Lower leg skin (tissue), 4 donors: ENCODE data around the gene TTC39C. TPM values are rescaled to one million over a fixed set of nuclear protein-coding genes. Genes with fewer than 3 reads are reported as not detected.

Source experiments
- DNase-seq, 2 donors: peaks; one replicate each; pipeline ENCODE4 v3.0.0-alpha.2; 2019; ENCODE audit warnings: low spot score in 2 of 2
- H3K4me3 ChIP-seq: fragments of 200-600 bp; sonication (generic); 2 replicates; pipeline ENCODE4 v1.5.1; 2017; ENCODE audit warnings: mild to moderate bottlenecking, low read depth; ENCODE audit not compliant: poor library complexity, severe bottlenecking
- POLR2A ChIP-seq, 2 donors: fragments of 450-650 bp; IDR thresholded peaks; one replicate each; pipeline ENCODE4 v1.6.1; 2016 to 2017; ENCODE audit warnings: antibody characterized with exemption in 2 of 2, mild to moderate bottlenecking in 1 of 2, moderate library complexity in 1 of 2
- WGBS, 2 donors: methylation state at CpG; one replicate each; pipeline ENCODE4 v1.1.5; 2018; 5-methylcytosine and 5-hydroxymethylcytosine counted together
- intact Hi-C: fragments of 100-400 bp; cut with DNase I; formaldehyde crosslinking; loops from one replicate; pipeline ENCODE4 v1.15.0; 2023; ENCODE audit warnings: low total_unique reads
- total RNA-seq, 4 donors: library from RNA; depleted of rRNA; stranded (reverse); fragments of >200 nt; gene quantifications; one replicate each; pipeline ENCODE4 v1.1.0, GENCODE V29; 2016
- TF ChIP-seq, protein P1 (sequence below), 3 donors: fragments of 450-650 bp; IDR thresholded peaks; one replicate each; pipeline ENCODE4 v1.5.1; 2016; ENCODE audit warnings: antibody characterized with exemption in 3 of 3, mild to moderate bottlenecking in 3 of 3, moderate library complexity in 2 of 3

Gene TTC39C
- total RNA-seq, 4 donors from 2014 or later, result 66.6 to 96.7 (median 82.1) TPM

DNA sequence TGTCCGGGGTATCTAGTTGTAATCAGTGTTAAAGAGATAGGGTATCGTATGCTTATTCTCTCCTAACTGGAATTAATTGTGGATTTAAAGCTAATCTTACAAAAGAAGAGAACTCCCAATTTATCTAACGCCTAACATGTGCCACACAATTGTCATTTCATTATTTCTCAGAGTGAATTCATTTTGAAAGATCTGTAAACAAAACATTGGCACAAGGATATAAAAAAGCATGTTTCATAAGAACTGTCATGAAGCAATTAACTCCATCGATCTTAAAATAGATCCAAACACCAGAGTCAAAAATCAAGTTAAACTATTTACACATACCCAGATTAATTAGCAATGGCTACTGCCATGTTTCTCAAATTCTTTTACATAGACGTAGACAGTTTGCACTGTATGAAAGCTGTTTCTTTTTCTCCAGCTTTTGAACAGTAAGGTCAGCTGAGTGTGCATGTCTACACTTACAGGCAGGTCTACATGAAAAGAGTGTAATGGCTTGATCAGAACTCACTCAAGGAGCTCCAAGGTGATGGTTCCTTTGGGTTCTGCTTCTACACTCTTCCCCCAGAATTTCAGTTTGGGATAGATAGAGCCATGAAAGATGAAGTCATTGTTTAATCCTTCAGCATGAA, 163.1 kb downstream of the TTC39C start:
- no peak for DNase-seq
- WGBS, 2 donors, result 79 to 81% methylated on average over 5 of the region's 5 CpGs
- no peak for TF ChIP-seq POLR2A (IDR thresholded peaks at IDR 0.05)
- TF ChIP-seq, protein P1, sequence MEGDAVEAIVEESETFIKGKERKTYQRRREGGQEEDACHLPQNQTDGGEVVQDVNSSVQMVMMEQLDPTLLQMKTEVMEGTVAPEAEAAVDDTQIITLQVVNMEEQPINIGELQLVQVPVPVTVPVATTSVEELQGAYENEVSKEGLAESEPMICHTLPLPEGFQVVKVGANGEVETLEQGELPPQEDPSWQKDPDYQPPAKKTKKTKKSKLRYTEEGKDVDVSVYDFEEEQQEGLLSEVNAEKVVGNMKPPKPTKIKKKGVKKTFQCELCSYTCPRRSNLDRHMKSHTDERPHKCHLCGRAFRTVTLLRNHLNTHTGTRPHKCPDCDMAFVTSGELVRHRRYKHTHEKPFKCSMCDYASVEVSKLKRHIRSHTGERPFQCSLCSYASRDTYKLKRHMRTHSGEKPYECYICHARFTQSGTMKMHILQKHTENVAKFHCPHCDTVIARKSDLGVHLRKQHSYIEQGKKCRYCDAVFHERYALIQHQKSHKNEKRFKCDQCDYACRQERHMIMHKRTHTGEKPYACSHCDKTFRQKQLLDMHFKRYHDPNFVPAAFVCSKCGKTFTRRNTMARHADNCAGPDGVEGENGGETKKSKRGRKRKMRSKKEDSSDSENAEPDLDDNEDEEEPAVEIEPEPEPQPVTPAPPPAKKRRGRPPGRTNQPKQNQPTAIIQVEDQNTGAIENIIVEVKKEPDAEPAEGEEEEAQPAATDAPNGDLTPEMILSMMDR (IDR thresholded peaks at IDR 0.05), result no peak
- intact Hi-C loops, result no loop called here
- H3K4me3 ChIP-seq, result no peak overlapping the region

DNA sequence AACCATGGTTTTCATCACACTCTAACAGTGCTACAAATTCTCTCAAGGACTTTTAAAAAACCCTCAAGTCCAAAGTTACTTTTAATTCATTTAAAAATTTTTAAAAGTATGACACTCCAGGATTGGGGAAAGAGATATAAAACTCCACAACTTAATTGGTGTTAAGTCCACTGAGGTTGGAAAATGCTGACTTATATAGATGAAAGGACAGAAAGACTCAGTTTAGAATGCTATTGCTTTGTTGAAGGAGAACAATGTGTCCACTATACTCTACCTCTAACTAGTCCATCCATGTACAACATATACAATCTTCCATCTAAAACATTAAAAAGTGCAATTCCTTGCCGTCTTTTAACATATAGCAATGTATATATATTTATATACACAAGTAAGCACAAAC, 165.5 kb downstream of the TTC39C start:
- intact Hi-C loops, result no loop called here
- 88 to 92% methylated on average over 1 of the region's 1 CpG for WGBS, 2 donors

DNA sequence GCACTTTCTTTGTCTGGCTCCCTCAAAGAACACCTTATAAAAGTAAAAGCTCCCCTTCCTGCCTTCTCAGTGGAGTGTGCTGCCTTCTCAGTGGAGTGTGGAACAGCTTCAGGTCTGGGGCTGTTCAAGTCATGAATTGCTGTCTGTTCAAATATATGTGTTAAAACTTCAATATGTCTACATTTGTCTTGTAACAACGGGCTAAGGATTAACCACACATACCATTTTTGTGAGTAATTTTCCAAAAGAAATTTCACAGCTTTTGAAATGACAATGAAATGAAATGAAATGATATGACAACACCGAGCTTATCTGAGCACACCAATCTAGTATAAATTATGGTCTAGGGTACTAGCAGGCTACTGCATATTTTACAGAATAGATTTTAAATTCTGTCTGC, 167.3 kb downstream of the TTC39C start:
- no peak for TF ChIP-seq POLR2A (IDR thresholded peaks at IDR 0.05)
- TF ChIP-seq, protein P1 (IDR thresholded peaks at IDR 0.05), result no peak
- intact Hi-C loops, result no loop called here
- no peak for DNase-seq
- WGBS, 2 donors, result 72 to 80% methylated on average over 2 of the region's 2 CpGs
- H3K4me3 ChIP-seq, result no peak overlapping the region

More for the DNA sequence above, 165.5 kb downstream of the TTC39C start:
- no peak for DNase-seq
- no peak for TF ChIP-seq POLR2A (IDR thresholded peaks at IDR 0.05)
- TF ChIP-seq, protein P1 (IDR thresholded peaks at IDR 0.05), result no peak
- no peak overlapping the region for H3K4me3 ChIP-seq

Other genes with a start within 250 kb of the TTC39C start
- gene CABYR, start 124.3 kb downstream of the TTC39C start, total RNA-seq, result 1 to 10 TPM in 1 of 4 donors, under 1 TPM in 2, not detected in 1; 0.68 to 1.9 (median 0.93) TPM